Activated naive CD8-positive, alpha-beta T cell treated with anti-CD3 and anti-CD28 coated beads, Interleukin-2, amount 50 U/mL, for 24 hours (primary cell): ENCODE measurements around the gene CASQ2.

ENCODE experiments used
- ATAC-seq: fragments of 150-1000 bp; cut with Tn5 transposase; one replicate; pipeline ENCODE4 v1.10.0; 2021
- DNase-seq: peaks from one replicate; pipeline ENCODE4 v3.0.0; 2021
- H3K27ac Mint-ChIP-seq: one replicate; pipeline ENCODE4 v1.8.0; 2021; ENCODE audit warnings: mild to moderate bottlenecking, mixed read lengths
- H3K27me3 Mint-ChIP-seq: one replicate; pipeline ENCODE4 v1.8.0; 2021; ENCODE audit warnings: mixed read lengths
- H3K36me3 Mint-ChIP-seq: one replicate; pipeline ENCODE4 v1.8.0; 2021; ENCODE audit warnings: low read depth, mixed read lengths
- H3K4me1 Mint-ChIP-seq: one replicate; pipeline ENCODE4 v1.8.0; 2021; ENCODE audit warnings: mixed read lengths
- H3K4me3 Mint-ChIP-seq: one replicate; pipeline ENCODE4 v1.8.0; 2021; ENCODE audit warnings: mild to moderate bottlenecking, moderate library complexity, mixed read lengths
- H3K9me3 Mint-ChIP-seq: one replicate; pipeline ENCODE4 v1.8.0; 2021; ENCODE audit warnings: mixed read lengths

CASQ2 gene

DNA sequence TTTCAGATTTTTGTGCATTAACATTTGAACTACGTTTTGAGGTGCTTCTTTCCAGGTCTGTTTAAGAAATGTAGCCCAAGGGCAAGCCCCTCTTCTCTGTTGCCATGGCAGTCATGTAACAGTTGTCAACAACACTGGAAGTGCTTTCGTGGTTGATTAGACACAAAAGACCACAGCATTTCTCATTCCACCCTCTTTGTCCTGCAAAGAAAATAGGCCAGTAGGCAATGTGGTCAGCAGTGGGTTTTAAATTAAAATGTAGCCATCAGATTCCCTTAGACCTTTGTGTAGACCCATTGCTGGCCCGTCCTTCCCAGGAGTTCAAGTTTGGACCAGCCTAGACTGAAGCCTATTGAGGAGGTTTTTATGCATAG lies 91.3 kb downstream of the CASQ2 start:
- H3K27ac Mint-ChIP-seq: no peak overlapping the region
- no peaks in the 10 kb centered on the region for H3K27me3 Mint-ChIP-seq
- DNase-seq (no peak), ATAC-seq (no peak)
- no peaks in the 10 kb centered on the region for H3K9me3 Mint-ChIP-seq
- no peak overlapping the region for H3K4me3 Mint-ChIP-seq
- peaks cover 2% of the 10 kb centered on the region for H3K4me1 Mint-ChIP-seq
- no peaks in the 10 kb centered on the region for H3K36me3 Mint-ChIP-seq

DNA sequence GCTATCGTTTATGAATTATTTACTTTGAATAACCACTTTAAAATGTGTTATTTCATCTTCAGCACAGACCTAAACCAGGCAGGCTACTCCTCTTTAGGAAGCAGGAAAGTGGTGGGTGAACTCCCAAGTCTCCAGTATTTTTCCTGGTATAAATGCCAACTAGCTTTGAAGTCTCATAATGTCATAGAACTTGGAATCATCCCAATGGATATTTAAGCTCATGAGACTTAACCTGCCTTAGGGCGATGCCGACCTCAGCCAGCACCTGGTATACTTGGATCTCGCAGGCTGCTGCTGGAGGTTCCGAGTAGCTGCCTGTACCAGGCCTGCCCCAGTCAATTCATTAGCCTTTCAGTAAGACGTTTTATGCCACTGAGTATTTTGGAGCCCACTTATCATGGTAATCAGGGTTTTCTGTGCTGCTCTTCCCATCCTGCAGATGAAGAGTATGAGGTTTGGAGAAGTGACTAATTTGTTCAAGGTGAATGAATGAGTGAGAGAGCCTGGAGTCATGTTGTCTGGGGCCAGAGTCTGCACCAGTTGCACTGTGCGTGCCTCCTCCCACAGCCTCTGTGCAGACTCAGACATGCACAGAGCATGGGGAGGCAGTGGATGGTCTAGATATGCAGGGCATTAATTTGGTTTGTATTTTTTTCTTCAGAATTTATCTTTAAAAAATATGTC lies 91.9 kb downstream of the CASQ2 start:
- Mint-ChIP-seq H3K9me3 (no peaks in the 10 kb centered on the region), H3K4me1 (peaks cover 2% of the 10 kb centered on the region), H3K27me3 (no peaks in the 10 kb centered on the region), H3K36me3 (no peaks in the 10 kb centered on the region), H3K4me3 (no peak overlapping the region), H3K27ac (no peak overlapping the region)
- no peak for DNase-seq
- ATAC-seq: no peak

DNA sequence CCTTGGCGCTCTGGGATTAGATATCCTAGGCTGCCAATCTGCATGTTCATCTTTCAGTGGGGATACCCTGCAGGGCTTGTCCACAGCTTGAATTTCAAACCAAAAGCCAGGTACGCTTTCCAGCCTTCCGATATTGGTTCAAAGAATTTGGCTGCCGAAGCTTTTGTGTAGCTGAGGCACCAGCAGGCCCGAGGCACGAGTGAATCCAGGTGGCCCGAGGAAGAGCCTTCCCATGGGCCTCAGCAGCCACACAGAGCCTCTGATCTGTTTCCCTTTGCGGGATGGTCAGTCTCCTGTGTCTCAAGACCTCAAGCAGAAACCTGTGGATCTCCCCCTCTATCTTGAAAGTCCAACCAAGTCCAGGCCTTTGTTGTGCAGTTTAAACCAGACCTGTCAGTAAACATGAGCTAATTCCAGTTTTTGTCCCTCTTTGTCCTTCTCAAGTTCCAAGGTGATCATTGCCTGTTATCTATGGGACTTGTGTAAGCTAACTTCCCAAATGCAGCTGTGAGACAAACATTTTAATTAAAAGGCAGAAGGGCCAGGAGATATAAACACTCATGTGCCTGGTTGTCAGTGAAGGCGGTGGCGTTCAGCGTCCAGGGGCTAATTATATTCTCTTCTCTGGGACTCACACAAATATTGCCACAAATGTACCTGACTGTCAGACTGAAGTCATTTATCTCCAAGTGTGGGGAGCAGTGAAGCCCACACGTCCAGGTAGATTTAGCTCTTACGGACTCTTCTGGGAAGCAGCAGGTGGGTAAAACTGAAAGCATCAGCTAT lies 96.1 kb downstream of the CASQ2 start:
- no peaks in the 10 kb centered on the region for H3K36me3 Mint-ChIP-seq
- H3K4me1 Mint-ChIP-seq: peaks cover 10% of the 10 kb centered on the region
- H3K9me3 Mint-ChIP-seq: peaks cover 4% of the 10 kb centered on the region
- no peak overlapping the region for H3K27ac Mint-ChIP-seq
- no peak overlapping the region for H3K4me3 Mint-ChIP-seq
- DNase-seq (no peak), ATAC-seq (no peak)
- H3K27me3 Mint-ChIP-seq: no peaks in the 10 kb centered on the region

DNA sequence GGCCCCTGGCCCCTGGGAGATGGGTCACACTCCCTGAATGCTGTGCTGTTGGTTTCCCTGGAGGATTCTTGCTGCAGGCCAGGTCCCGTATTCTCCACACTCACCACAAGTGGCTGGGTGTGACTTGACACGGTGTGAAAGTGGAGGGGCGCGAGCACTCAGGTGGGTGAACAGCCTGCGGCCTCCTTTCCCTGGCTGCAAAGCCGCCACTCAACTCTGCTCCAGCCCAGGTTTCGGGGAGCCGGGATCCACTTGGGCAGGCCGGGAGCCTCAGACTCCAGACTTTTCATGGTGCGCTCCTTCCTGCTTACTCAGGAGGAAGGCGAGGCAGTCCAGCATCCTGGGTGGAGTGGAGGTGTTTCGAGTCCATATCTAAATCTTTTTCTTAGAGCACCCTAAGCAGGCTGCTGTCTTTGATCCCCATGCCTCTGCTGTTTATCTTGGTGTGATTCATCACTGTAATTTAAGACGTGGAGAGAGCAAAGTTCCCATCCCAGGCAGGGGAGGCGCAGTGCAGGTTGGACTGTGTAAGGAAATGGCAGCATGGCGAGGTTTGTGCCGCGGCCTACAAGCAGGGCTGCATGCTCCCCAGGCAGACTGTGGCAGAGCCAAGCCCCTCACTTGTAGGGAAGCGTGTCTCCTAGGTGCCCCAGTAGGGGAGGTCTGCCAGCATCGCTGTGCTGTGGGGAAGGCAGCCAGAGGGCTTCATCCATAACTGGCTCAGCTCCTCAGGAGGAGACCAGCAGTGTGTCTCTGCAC lies 97.2 kb downstream of the CASQ2 start:
- Mint-ChIP-seq H3K4me1 (peaks cover 10% of the 10 kb centered on the region), H3K4me3 (no peak overlapping the region), H3K27me3 (no peaks in the 10 kb centered on the region), H3K27ac (no peak overlapping the region), H3K9me3 (peaks cover 4% of the 10 kb centered on the region), H3K36me3 (no peaks in the 10 kb centered on the region)
- ATAC-seq (no peak), DNase-seq (no peak)

DNA sequence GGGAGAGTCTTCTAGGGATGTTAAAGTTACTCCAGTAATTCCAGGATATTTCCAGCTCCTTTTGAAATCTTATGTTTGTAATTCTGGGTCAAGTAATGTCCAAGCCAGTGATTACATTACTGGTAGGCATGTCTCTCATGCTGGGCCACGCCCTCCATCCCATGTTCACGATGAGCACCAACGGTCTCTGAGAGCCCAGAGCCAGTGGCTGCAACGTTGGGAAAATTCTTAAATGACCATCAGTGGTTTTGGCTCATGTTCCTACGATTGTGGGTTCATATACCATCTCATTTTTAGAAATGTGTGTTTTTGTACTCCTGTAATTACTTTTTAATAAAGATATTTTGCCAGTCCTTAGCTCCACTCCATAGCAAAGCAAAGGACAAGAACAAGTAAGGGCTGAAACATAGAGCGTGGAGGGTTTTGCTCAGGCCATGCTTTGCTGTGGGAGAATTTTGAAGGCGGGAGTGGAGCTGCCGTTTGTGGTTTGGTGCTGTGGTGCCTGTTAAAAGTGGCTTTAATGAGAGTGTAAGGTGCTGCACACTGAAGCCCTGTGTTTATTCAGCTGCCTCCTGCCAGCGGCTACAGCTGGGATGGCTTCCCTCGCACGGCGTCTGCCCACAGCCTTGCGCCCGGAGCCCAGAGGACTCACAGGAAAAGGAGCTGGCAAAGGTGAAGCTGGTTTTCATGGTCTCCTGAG lies 97.9 kb downstream of the CASQ2 start:
- no peak overlapping the region for H3K27ac Mint-ChIP-seq
- DNase-seq (no peak), ATAC-seq (no peak)
- peaks cover 4% of the 10 kb centered on the region for H3K9me3 Mint-ChIP-seq
- peaks cover 8% of the 10 kb centered on the region for H3K4me1 Mint-ChIP-seq
- no peaks in the 10 kb centered on the region for H3K36me3 Mint-ChIP-seq
- no peaks in the 10 kb centered on the region for H3K27me3 Mint-ChIP-seq
- H3K4me3 Mint-ChIP-seq: no peak overlapping the region

DNA sequence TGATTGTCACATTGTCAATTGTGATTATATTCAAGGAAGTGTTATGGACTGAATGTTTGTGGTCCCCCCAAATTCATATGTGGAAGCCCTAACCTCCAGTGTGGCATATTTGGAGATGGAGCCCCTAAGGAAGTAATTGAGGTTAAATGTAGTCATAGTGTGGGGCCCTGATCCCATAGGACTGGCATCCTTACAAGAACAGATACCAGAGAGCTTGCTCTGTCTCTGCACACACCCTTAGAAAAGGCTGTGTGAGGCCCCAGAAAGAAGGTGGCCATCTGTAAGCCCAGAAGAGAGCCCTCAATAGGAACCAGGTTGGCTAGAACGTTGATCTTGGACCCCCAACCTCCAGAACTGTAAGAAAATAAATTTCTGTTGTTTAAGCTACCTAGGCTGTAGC lies 98.6 kb downstream of the CASQ2 start:
- DNase-seq (no peak), ATAC-seq (no peak)
- Mint-ChIP-seq H3K27me3 (no peaks in the 10 kb centered on the region), H3K9me3 (peaks cover 4% of the 10 kb centered on the region), H3K4me1 (peaks cover 8% of the 10 kb centered on the region), H3K27ac (no peak overlapping the region), H3K4me3 (no peak overlapping the region), H3K36me3 (no peaks in the 10 kb centered on the region)

DNA sequence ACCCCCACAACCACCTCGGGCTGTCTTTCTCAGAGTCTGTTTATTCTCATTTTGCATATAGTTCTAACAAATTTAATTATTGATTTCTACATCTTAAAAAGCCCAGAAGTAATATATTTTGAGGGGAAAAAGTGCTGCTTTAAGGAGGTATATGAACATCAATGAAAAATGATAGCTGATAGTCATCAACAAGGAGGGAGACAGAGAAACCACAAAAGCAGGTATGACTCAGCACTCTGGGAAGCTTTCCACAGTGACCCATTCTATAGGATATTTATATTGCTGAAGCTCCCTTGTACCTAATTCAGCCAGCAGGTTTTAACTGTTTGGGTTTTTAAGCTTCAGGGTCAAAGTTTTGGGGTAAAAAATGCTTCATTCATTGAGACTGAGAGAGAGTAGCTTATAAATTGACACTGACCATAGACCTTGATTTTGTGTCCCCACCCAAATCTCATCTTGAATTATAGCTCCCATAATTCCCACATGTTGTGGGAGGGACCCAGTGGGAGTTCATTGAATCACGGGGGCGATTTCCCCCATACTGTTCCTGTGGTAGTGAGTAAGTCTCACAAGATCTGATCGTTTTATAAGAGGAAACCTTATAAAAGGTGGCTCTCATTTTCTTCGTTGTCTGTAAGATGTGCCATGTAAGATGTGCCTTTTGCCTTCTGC lies 99.4 kb downstream of the CASQ2 start:
- no peak for DNase-seq
- Mint-ChIP-seq H3K4me1 (peaks cover 8% of the 10 kb centered on the region), H3K4me3 (no peak overlapping the region), H3K9me3 (peaks cover 4% of the 10 kb centered on the region), H3K36me3 (no peaks in the 10 kb centered on the region), H3K27me3 (no peaks in the 10 kb centered on the region), H3K27ac (no peak overlapping the region)
- peak; percentile 56 for ATAC-seq

DNA sequence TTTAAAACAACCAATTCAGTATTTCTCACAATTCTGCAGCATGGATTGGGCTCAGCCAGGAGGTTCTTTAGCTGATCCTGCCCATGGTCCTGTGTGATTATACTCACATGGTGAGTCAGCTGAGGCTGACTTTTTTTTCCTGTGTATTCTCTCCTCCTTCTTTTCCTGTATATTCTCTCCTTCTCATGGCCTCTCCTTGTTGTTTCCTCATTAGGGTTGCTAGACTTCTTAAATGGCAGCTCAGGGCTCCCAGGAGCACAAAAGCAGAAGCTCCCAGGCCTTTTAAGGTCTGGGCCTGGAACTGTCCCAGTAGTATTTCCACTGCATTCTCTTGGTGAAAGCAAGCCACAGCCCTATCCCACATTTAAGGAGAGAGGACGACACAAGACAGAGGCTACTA lies 99.9 kb downstream of the CASQ2 start:
- Mint-ChIP-seq H3K4me1 (peaks cover 8% of the 10 kb centered on the region), H3K27me3 (no peaks in the 10 kb centered on the region), H3K4me3 (no peak overlapping the region), H3K9me3 (peaks cover 4% of the 10 kb centered on the region), H3K36me3 (no peaks in the 10 kb centered on the region), H3K27ac (no peak overlapping the region)
- ATAC-seq (no peak), DNase-seq (no peak)

DNA sequence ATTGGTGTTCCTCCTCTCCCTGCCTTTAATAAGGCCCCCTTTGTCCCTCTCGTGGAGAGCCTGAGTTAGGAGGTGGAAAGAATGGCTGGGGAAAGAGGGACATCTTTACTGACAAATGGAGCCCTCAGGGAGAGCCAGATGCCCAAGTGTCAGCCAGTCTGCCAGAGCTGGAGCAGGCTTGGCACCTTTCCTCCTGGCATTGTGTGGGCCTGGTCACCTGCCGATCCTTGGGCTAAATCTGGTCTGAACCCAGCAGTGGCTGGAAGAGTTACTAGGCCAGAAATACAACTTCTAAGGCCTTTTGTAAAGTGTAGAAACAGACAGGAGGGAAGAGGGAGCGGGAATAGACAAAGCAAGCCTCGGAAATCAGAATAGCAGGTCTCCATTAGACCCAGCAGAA lies 101.8 kb downstream of the CASQ2 start:
- H3K27me3 Mint-ChIP-seq: no peaks in the 10 kb centered on the region
- no peak overlapping the region for H3K27ac Mint-ChIP-seq
- DNase-seq (no peak), ATAC-seq (no peak)
- no peaks in the 10 kb centered on the region for H3K36me3 Mint-ChIP-seq
- peaks cover 4% of the 10 kb centered on the region for H3K9me3 Mint-ChIP-seq
- H3K4me3 Mint-ChIP-seq: no peak overlapping the region
- H3K4me1 Mint-ChIP-seq: peaks cover 8% of the 10 kb centered on the region

DNA sequence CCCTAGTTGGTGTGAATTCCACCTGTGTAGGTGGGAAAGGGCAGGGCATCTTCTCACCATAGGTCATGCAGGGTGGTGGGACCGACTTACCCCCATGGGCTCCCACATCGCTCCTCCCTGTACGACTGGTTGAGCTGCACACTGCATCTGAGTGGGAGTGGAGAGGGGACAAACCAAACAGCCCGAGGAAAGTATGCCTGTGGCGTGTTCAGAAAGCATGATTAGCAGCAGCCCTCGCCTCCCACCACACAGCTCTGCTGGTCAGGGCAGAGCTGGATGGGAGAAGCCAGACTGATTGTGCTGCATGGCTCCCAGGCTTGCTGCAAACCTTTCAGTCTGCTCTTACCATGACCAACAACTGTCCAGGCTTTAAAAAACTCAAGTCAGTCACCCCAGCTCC lies 102.3 kb downstream of the CASQ2 start:
- Mint-ChIP-seq H3K27ac (no peak overlapping the region), H3K9me3 (peaks cover 4% of the 10 kb centered on the region), H3K27me3 (no peaks in the 10 kb centered on the region), H3K4me3 (no peak overlapping the region), H3K4me1 (peaks cover 8% of the 10 kb centered on the region), H3K36me3 (no peaks in the 10 kb centered on the region)
- ATAC-seq: no peak
- no peak for DNase-seq

DNA sequence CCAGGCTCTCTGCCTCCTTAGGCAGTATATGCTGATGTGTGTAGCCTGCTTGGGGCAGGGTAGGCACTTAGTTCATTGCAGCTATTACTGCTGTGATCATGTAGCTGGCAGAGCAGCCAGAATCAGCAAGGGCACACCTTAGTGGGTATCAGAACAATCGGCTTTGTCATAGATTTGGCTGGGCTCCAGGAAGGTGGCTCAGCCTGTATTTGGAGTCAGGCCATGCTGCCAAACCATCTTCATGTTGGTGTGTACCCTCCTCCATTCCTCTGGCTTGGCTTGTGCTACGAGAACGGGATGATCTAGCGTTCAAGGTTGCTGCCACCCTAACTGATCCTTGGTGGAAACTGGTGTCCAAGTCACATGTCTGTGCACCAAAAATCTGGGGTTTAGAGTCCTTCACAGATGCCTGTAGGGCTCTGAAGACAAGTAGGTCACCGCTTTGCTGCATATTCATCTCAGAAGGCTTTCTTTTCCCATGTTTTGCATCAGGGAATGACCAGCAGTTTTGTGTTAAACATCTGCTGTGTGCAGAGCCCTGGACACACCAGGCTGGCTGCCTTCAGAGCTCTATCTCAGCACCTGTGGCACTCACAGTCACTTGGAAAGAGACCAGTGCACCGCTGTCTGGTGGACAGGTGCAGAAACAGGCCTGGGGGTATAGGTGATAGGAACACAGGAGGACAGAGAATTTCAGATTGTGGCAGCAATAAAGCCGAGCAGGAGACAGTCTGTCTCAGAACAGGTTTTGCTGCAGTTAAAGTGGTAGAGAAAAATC lies 103.0 kb downstream of the CASQ2 start:
- ATAC-seq (no peak), DNase-seq (no peak)
- Mint-ChIP-seq H3K4me1 (peaks cover 8% of the 10 kb centered on the region), H3K27ac (no peak overlapping the region), H3K36me3 (no peaks in the 10 kb centered on the region), H3K27me3 (no peaks in the 10 kb centered on the region), H3K4me3 (no peak overlapping the region), H3K9me3 (peaks cover 4% of the 10 kb centered on the region)

DNA sequence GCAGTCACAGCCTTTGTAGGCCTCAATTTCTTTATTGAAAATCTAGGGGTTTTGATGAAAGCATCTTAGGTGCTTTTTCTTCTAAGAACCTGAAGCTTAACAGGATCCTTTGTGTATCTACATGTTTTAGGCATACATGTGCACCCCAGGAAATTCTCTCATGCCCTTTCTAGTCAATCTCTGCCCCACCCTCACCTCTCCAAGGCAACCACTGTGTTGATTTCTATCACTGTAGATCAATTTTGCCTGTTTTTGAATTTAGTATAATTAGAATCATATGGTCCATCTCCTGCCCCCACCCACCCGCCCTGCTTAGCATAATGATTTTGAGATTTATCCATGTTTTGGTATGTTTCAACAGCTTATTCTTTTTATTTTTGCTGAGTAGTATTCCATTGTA lies 107.4 kb downstream of the CASQ2 start:
- H3K27ac Mint-ChIP-seq: no peak overlapping the region
- H3K27me3 Mint-ChIP-seq: peaks cover 1% of the 10 kb centered on the region

DNA sequence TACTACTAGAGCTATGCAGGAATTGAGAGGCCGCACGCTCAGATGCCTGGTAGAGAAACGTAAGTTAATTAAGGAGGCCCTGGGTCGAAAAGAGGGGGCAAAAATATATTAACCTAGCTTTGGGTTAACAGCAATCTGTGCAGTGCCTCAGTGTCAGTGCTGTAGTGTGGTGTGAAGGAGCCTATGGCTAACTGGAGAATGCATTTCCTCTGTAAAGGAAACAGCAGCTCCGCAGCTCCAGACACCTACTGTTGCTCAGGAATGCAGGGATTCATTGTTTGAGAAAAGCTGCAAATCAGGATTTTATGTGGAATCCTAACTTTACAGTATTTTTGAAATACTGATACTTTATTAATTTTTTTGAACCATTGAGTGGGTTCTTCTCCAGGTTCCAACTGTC lies 108.4 kb downstream of the CASQ2 start:
- no peak overlapping the region for H3K27ac Mint-ChIP-seq
- DNase-seq (no peak), ATAC-seq (no peak)
- H3K27me3 Mint-ChIP-seq: peaks cover 1% of the 10 kb centered on the region
- H3K9me3 Mint-ChIP-seq: no peaks in the 10 kb centered on the region
- peaks cover 4% of the 10 kb centered on the region for H3K4me1 Mint-ChIP-seq
- no peak overlapping the region for H3K4me3 Mint-ChIP-seq
- H3K36me3 Mint-ChIP-seq: no peaks in the 10 kb centered on the region

More for the DNA sequence above, 107.4 kb downstream of the CASQ2 start:
- Mint-ChIP-seq H3K4me1 (no peaks in the 10 kb centered on the region), H3K36me3 (no peaks in the 10 kb centered on the region), H3K9me3 (no peaks in the 10 kb centered on the region), H3K4me3 (no peak overlapping the region)
- no peak for ATAC-seq
- DNase-seq: no peak
